ENCODE results near the gene RBPJ.

DNA sequence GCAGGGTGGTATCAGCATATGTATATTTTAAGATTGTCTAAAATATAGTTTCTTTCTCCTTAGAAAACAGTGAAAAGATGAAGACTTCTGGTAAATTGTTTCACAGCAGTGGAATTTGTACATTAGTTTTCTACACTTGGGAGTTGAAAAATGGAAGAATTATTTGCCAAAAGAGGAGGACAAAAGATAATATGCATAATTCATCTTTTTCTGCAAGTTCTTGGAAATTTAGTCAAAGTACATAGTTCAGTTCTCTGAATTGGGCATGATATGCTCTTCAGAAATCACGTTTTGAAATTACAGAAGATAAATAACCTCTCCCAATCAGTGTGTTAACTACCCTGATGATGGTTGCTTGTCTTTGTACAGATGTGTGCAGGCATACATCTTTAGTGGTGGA is 47.0 kb downstream of the RBPJ start:
- TF ChIP-seq SIN3A (IDR thresholded peaks at IDR 0.05; ENCODE audit: borderline replicate concordance, insufficient read depth, low read length): no peak
- TF ChIP-seq POLR2AphosphoS5 (IDR thresholded peaks at IDR 0.05; ENCODE audit: low read depth, low read length): no peak
- TF ChIP-seq, protein P1, sequence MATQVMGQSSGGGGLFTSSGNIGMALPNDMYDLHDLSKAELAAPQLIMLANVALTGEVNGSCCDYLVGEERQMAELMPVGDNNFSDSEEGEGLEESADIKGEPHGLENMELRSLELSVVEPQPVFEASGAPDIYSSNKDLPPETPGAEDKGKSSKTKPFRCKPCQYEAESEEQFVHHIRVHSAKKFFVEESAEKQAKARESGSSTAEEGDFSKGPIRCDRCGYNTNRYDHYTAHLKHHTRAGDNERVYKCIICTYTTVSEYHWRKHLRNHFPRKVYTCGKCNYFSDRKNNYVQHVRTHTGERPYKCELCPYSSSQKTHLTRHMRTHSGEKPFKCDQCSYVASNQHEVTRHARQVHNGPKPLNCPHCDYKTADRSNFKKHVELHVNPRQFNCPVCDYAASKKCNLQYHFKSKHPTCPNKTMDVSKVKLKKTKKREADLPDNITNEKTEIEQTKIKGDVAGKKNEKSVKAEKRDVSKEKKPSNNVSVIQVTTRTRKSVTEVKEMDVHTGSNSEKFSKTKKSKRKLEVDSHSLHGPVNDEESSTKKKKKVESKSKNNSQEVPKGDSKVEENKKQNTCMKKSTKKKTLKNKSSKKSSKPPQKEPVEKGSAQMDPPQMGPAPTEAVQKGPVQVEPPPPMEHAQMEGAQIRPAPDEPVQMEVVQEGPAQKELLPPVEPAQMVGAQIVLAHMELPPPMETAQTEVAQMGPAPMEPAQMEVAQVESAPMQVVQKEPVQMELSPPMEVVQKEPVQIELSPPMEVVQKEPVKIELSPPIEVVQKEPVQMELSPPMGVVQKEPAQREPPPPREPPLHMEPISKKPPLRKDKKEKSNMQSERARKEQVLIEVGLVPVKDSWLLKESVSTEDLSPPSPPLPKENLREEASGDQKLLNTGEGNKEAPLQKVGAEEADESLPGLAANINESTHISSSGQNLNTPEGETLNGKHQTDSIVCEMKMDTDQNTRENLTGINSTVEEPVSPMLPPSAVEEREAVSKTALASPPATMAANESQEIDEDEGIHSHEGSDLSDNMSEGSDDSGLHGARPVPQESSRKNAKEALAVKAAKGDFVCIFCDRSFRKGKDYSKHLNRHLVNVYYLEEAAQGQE (IDR thresholded peaks at IDR 0.05; ENCODE audit: insufficient read depth in 1 of 2, low read depth in 2 of 2, low read length in 2 of 2): no peak

Measured in PFSK-1 (cell line).